HG02852 (cell line): ENCODE results near the gene ABCA4.

Source experiments
- ATAC-seq: cut with Tn5 transposase; IDR thresholded peaks from one replicate; pipeline ENCODE4 v1.9.1; 2021; ENCODE audit warnings: mild to moderate bottlenecking, moderate library complexity; ENCODE audit not compliant: unreplicated experiment

The ABCA4 gene

DNA sequence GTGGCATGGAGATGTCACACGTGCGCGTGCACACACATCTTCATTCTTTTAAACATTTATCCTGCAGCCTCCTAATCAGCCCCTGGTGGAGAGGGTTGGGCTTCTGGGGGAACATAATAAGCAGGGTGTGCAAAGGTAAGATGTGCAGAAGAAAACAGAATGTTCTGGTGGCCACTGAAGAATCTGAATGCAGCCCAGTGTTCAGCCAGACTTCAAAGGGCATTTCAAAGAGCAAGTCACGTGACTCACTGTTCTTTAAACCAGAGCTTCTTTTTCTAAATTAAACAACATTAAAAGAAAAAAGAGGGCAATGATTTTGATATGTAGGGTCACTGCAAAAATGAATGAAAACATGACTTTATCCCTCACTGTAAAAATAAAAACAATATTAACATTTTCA, 89.8 kb downstream of the ABCA4 start:
- no peak for ATAC-seq

DNA sequence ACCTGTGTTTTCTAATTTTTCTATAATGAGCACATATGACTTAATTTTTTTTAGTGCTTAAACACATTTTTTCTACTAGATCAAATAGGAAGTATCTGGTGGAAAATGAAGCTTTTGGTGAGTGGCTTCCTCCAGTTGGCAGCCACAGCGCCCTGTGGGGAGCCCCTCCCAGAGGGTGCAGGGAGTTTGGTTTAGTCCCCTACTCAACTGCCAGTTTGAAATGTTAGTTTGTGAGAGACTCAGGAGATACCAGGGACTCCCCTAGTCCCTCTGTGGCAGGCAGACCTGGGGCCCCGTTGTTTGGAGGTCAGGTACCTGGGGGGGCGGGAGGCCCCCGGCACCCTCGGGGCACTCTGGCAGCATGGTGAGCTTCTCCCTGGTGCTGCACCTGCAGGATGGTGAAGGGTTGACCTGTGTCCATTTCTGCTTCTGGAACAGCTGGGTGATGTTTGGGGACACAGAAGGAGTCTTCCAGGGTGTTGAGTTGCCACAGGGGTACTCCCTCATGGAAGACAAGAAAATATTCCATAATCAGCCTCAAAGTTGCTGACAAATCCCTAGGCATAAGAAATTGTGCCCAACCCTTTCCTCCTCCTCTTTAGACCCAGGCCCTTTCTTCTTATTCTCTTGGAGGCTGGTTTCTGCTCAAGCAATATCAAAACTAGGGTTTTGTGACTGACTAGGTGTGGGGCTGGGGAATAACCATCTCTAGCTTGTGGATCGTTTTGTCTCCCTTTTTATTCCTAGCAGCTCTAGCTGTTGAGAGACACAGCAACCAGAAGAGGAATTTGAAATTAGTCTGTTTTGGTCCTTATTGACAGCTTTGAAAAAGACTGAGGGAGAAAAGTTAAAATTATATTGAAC, 91.6 kb downstream of the ABCA4 start:
- ATAC-seq, result no peak

DNA sequence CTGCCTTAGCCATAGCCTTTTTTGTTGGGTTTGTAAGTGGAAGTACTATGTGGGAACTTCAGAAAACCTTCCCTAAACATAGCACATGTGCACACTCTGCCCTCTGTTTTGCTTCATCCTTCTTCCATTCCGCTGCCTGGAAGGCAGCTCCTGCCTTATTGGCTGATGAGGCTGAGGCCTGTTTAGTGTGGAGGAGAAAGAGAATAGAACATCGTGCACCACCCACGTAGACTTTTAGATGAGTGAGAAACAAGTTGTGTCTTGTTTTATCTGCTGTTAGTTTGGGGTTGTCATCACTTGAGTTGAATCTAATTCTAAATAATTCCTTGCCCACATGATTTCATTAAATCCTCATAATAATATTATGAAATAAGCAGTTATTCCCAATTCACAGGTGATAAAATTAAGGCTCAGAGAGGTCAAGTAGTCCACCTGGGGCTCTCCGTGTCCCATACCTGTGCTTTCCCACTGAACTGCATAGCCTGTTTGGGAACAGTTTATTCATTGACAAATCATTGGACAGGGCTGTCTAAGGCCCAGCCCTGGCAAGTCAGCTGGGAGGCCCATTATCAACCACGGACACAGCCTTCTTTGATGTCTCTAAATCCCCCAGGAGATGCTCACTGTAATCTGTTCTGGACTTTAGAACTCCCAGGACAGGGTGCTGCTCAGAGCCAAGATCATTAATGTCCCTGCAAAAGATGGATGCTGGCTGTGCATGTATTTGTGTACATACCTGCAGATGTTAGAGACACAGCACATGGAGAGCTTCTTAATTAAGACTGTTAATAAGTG, 93.0 kb downstream of the ABCA4 start:
- ATAC-seq, result no peak

DNA sequence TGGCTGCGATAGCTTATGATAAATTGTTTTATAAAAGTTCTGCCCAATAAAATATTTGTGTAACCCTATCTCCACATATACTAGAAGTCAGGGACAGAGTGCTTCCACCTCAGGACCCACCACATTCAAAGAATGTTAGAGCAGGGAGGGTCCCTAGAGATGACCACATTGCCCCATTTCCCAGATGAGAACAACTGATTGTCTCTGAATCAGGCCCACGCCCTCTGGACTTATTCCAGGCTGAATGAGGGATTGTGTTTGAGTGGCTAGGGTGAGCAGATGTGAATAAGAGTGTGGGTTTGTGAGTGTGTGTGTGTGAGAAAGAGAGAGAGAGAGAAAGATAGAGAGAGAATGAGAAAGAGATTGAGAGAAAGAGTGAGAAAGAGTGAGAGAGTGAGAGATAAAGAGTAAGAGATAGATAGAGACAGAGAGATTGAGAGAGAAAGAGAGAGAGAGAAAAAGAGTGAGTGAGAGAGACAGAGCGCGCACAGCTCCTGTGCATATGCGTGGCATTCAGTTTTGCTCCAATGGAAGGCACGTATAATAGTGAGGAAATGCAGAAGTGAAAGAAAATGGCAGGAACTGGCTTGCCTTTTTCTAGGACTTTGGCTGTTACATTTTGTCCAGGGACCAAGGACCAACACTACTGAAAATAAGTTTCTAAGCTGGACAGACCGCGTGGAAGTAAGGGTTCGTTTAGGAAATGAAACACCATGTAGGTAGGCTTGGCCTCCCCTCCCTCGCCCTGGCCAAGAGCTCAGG, 94.1 kb downstream of the ABCA4 start:
- ATAC-seq, result no peak

DNA sequence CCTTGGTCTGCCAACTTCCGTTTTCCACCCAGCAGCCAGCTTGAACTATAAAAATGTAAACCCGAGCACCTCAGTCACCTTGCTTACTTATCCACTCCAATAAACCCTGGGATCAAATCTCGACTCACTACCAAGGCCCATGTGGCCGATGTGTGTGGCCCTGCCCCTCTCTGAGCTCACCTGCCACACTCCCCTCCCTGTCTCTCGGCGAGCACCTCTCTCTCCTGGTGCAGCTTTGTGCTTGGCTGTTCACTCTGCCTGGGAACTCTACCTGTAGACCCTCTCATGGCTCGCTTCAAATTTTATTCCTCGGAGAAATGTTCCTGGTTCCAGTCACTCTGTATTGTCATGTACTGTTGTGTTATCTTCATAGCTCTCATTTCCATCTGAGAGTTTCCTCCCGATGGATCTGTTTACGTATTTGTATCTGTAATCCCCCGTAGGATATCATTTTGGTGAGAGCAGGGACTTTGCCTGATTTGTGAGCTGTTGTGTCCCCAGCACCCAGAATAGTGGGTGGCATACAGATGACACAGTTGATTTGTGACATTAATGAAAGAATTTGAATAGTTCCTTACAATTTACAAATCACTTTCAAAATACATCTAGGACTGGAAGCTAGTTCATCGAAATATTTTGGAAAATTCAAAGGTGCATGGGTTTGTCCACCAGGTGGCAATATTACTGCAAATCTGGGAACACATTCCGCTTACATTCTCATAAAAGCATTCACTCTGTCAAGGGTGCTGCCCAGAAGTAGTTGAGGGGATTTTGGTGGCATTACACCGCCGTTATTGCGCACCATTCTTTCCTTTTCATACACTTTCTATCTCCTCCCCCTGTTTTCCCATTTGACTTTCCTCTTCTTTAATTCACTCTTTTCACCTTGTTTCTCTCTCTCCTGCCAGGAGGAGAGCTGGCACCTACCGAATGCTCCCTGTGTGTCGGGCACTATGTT, 95.3 kb downstream of the ABCA4 start:
- ATAC-seq, result no peak

GRCh38 chr1:94024104-94024792, 96.7 kb downstream of the ABCA4 start:
- ATAC-seq, result no peak

DNA sequence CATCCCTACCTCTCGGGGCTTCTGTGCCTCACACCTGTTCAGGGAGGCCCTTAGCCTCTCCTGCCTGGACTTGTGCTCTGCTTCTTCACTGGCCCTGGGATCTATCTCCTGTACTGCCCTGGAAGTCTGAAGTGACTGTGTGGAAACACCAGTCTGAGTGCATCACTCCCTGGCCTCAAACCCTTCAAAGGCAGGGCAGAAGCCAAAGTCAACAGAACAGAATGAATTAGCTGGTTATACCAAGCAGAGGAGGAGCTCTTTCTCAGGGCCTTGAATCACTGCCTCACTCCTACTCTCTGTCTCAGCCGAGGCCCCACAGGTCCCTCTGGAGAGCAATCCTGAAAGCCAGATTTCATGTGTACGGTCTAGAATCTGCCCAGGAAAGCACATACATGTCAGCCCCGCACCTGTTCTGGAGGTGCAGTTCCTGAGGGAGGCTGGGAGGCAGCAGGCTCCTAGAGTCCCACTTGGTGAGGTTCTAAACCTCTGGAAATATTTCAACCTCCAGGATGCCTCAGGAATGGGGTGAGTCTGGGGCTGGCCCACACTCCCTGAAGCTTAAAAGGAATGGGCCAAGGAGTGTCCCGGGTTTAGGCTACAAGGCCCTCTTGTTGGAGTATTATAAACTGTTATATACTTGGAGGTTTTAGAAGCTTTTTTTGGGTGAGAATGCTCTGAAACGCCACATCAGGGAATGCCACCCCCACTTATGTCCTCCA, 98.3 kb downstream of the ABCA4 start:
- no peak for ATAC-seq

- ATAC-seq, result no peak
Measured at GRCh38 chr1:94020764-94021579, 100.0 kb downstream of the ABCA4 start.

- no peak for ATAC-seq
Measured at GRCh38 chr1:94019327-94019726, 101.6 kb downstream of the ABCA4 start.

DNA sequence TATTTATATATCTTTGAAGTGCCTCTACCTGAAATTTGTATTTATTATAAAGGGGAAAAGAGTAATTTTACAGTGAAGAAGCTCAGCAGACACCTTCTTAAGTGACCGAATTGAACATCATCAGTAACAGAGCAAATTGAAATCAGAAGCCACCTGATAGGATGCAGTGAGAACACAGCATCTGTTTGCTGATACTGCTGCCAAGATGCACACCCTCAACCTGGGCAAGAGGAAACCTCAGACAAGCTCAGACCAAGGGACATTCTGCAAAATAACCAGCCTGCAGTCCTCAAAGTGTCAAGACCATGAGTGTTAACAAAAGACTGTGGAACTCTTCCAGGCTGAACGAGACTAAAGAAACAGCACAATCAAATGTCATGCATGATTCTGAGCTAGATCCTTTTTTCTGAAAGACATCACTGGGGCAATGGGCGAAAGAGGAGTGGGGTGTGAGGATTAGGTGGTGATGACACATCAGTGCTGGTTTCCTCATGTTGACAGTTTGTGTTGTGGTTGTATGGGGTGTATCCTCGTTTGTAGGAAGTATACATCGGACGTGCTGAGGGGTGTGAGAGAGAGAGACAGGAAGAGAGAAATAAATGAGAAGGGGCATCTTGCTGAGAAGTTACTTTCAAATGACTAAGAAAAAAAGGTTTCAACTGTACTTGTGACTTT, 103.7 kb downstream of the ABCA4 start:
- ATAC-seq, result no peak

GRCh38 chr1:94015489-94015817, 105.5 kb downstream of the ABCA4 start:
- ATAC-seq, result no peak

GRCh38 chr1:94014635-94015488, 106.1 kb downstream of the ABCA4 start:
- ATAC-seq, result no peak

DNA sequence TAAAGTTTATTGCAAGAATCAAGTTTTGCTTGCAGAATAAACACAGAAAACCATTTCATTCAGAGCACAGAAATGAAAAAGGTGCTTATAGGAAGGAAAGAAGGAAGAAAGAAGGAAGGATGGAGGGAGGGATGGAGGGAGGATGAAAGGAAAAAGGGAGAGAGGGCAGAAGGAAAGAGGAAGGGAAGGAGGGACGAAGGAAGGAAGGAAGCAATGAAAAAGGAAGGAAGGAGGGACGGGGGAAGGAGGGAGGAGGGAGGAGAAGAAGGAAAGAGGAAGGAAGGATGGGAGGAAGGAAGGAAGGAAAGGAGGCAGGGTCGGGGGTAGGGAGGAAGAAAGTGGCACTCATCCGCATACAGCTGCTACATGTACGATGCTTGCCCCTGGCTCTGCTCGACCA, 106.9 kb downstream of the ABCA4 start:
- no peak for ATAC-seq

GRCh38 chr1:94013367-94013878, 107.5 kb downstream of the ABCA4 start:
- no peak for ATAC-seq

GRCh38 chr1:94012708-94013366, 108.1 kb downstream of the ABCA4 start:
- ATAC-seq, result no peak
